Lower lobe of right lung (tissue), 2 donors: ENCODE data around the gene SMARCC2. TPM values are rescaled to one million over a fixed set of nuclear protein-coding genes. Genes with fewer than 3 reads are reported as not detected.

ENCODE experiments used
- ATAC-seq, 2 donors: fragments of 200-7000 bp; cut with Tn5 transposase; one replicate each; pipeline ENCODE4 v1.9.1; 2020 to 2022; ENCODE audit warnings: mild to moderate bottlenecking in 2 of 2, moderate library complexity in 2 of 2
- DNase-seq: peaks from one replicate; pipeline ENCODE4 v3.0.0-alpha.2; 2020
- H3K27ac ChIP-seq: fragments of 200-600 bp; one replicate; pipeline ENCODE4 v1.8.0; 2022
- H3K27me3 ChIP-seq: fragments of 200-600 bp; one replicate; pipeline ENCODE4 v1.8.0; 2022; ENCODE audit warnings: low read depth
- H3K36me3 ChIP-seq: fragments of 200-600 bp; one replicate; pipeline ENCODE4 v1.8.0; 2022; ENCODE audit warnings: mild to moderate bottlenecking
- H3K4me1 ChIP-seq: fragments of 200-600 bp; one replicate; pipeline ENCODE4 v1.8.0; 2022
- H3K4me3 ChIP-seq: fragments of 200-600 bp; one replicate; pipeline ENCODE4 v1.8.0; 2022; ENCODE audit warnings: mild to moderate bottlenecking
- H3K9me3 ChIP-seq: fragments of 200-600 bp; one replicate; pipeline ENCODE4 v1.8.0; 2022
- CTCF ChIP-seq: fragments of 200-600 bp; IDR thresholded peaks from one replicate; pipeline ENCODE4 v1.8.0; 2022; ENCODE audit warnings: antibody characterized with exemption, mild to moderate bottlenecking
- intact Hi-C: fragments of 100-400 bp; cut with DNase I; formaldehyde crosslinking; loops from one replicate; pipeline ENCODE4 v1.11.0; 2022
- long read RNA-seq: library from polyadenylated mRNA; unstranded; transcript quantifications from one replicate; pipeline ENCODE4 v2.0.0, GENCODE V29; 2021
- total RNA-seq: library from RNA; stranded (reverse); fragmentation: NEBNext Ultra II Directional; extraction: Animal tissue kit (Norgen Biotek cat#: 25700); gene quantifications from one replicate; pipeline ENCODE4 v1.2.1, GENCODE V29; 2021
- donor health status: DM: no; HTN: yes; CAD: no; lungs with severe emphysema.

SMARCC2 gene
- 115 TPM for total RNA-seq
- long read RNA-seq, full-length matches to known transcripts, result 49 of 215 reads
- long read RNA-seq, partial matches to known transcripts, result 73 of 215 reads
- long read RNA-seq, other reads (novel, unspliced or antisense), result 93 of 215 reads

DNA sequence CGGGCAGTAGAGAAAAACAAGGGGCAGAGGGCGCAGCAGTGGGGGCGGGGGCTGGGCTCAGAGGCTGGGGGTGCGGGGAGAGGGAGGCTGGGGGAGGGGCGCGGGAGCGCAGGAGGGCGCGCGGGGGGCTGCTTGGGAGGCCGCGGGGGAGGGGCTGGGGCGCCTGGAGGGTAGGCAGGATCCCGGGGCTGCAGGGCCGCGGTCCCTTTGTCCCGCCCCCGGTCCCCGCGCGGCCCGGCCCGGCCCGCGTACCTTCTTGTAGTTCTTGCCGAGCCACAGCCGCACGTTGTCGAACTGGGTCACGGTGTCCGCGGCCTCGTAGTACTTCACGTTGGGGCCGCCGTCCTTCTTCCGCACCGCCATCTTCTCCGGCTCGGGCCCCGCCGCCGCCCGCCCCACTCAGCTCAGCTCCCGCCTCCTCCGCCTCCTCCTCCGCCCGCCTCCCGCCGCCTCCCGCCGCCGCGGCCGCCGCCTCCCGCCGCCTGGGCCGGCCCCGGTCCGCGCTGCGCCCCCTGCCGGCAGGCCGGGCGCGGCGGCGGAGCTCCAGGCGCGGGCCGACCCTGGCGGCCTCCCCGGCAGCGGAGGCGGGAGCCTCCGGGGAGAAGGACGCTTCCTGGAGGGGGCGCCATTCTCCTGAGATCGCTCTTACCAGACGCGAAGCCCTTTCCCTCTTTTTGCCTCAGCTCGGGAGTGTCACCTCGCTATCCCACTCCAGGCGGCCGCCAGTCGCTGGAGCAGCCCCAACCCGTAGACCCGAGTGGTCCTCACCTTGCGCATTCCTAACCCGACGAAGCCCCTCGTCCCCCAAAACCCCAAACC is at the start of gene SMARCC2:
TSS of gene SMARCC2 (minus strand) at position 385 of the 819 bp plus-strand sequence. CDS start at position 363, 22 bp downstream.
- DNase-seq (peak; percentile 92), ATAC-seq (peak; percentile 88 to 96)
- Histone ChIP-seq H3K27ac (peak within 1 kb of the TSS; percentile 93), H3K36me3 (peaks cover 27% of the 10 kb centered on the region), H3K4me3 (peak within 1 kb of the TSS; percentile 85), H3K27me3 (no peaks in the 10 kb centered on the region), H3K4me1 (peaks cover 29% of the 10 kb centered on the region), H3K9me3 (no peaks in the 10 kb centered on the region)
- peak; percentile 61 for TF ChIP-seq CTCF
- intact Hi-C loops, result no loop called here

DNA sequence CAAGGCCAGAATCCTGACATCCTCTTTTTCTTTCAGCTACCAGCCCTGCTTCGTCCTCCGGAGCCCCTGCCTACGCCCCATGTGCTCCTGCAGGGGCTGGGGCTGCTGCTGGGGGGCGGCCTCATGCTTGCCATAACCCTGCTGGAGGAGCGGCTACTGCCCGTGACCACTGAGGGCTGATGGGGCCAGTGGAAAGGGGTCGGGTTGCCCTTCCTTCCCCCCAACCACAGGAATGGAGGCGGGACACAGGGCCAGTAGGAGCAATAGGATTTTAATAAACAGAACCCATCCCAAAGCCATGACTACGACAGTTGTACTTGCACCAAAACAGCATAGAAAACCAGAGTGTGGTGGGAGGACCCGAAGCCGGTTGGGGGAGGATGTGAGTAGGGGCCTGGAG is 48.3 kb upstream of the SMARCC2 start:
- Histone ChIP-seq H3K4me1 (no peaks in the 10 kb centered on the region), H3K27me3 (no peaks in the 10 kb centered on the region), H3K9me3 (no peaks in the 10 kb centered on the region), H3K36me3 (peaks cover 41% of the 10 kb centered on the region), H3K27ac (no peak overlapping the region), H3K4me3 (no peak overlapping the region)
- DNase-seq (no peak), ATAC-seq (no peak)
- no peak for TF ChIP-seq CTCF
- intact Hi-C loops, result no loop called here

DNA sequence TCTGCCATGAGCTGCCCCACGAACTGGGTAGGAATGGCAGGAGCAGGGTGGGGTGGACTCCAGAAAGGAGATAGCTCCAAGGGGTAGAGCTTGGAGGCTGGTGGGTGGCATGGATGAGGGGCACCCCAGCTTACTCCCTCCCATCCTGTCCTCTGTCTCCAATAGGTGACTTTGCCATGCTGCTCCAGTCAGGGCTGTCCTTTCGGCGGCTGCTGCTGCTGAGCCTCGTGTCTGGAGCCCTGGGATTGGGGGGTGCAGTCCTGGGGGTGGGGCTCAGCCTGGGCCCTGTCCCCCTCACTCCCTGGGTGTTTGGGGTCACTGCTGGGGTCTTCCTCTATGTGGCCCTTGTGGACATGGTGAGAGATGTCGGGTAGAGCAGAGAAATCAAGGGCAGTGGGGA is 47.7 kb upstream of the SMARCC2 start:
- DNase-seq (no peak), ATAC-seq (no peak)
- H3K9me3 ChIP-seq, result no peaks in the 10 kb centered on the region
- peaks cover 35% of the 10 kb centered on the region for H3K36me3 ChIP-seq
- no peak overlapping the region for H3K27ac ChIP-seq
- no peaks in the 10 kb centered on the region for H3K27me3 ChIP-seq
- no peak overlapping the region for H3K4me3 ChIP-seq
- no peaks in the 10 kb centered on the region for H3K4me1 ChIP-seq
- intact Hi-C loops, result no loop called here
- TF ChIP-seq CTCF, result no peak

DNA sequence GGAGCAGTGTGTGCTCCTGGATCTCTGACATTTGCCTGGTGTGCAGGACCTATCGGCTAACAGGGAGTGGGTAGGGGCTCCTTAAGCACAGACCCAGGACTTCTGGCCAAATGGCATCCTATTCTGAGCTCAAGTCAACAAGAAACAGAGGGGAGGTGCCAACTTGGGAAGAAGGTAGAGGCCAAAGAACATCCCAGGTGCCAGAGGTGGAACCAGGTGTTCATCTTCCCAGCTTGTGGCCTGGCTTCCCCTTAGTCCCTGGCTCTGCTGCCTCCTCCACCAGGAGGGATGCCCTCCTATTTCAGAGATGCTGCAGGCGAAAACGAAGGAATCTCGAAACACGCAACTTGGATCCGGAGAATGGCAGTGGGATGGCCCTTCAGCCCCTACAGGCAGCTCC is 46.8 kb upstream of the SMARCC2 start:
- intact Hi-C loops, result no loop called here
- Histone ChIP-seq H3K27me3 (no peaks in the 10 kb centered on the region), H3K4me1 (no peaks in the 10 kb centered on the region), H3K27ac (no peak overlapping the region), H3K36me3 (peaks cover 26% of the 10 kb centered on the region), H3K4me3 (no peak overlapping the region), H3K9me3 (no peaks in the 10 kb centered on the region)
- ATAC-seq (no peak), DNase-seq (no peak)
- TF ChIP-seq CTCF, result no peak

DNA sequence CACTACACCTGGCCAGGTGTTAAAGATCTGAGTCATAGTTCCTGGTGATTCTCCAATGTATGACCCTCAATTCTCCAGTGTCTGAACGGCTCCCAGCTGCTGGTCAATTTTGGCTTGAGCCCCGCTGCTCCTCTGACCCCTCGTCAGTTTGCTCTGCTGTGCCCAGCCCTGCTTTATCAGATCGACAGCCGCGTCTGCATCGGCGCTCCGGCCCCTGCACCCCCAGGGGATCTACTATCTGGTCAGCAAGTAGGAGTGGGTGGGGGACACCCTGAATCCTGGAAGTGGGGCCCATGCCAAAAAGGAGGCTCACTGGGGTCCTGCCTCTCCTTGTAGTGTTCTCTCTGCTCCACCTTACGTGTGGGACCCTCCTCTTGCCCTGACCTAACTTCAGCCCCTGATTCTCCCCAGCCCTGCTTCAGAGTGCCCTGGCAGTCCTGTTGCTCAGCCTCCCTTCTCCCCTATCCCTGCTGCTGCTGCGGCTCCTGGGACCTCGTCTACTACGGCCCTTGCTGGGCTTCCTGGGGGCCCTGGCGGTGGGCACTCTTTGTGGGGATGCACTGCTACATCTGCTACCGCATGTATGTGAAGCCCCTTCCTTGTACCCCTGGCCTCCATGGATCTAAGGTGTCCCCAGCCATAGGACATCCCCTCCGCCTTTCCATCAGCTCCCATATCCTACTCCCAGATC is 45.6 kb upstream of the SMARCC2 start:
- DNase-seq (no peak), ATAC-seq (no peak)
- H3K4me1 ChIP-seq, result no peaks in the 10 kb centered on the region
- H3K36me3 ChIP-seq, result peaks cover 14% of the 10 kb centered on the region
- no peaks in the 10 kb centered on the region for H3K27me3 ChIP-seq
- no peak for TF ChIP-seq CTCF
- intact Hi-C loops, result no loop called here
- no peaks in the 10 kb centered on the region for H3K9me3 ChIP-seq
- no peak overlapping the region for H3K4me3 ChIP-seq
- H3K27ac ChIP-seq, result no peak overlapping the region
